Parathyroid adenoma (tissue), 2 donors: Measurements from ENCODE around the gene EP400.

Source experiments
- H2AFZ ChIP-seq: fragments of 300-600 bp; sonication (generic); one replicate; pipeline ENCODE4 v1.7.0; 2017; ENCODE audit warnings: antibody characterized with exemption, mild to moderate bottlenecking
- H3K27ac ChIP-seq: fragments of 300-600 bp; sonication (generic); one replicate; pipeline ENCODE4 v1.7.0; 2017
- H3K27me3 ChIP-seq: fragments of 300-600 bp; sonication (generic); one replicate; pipeline ENCODE4 v1.7.0; 2017; ENCODE audit warnings: low read length; ENCODE audit not compliant: control insufficient read depth, insufficient read depth
- H3K36me3 ChIP-seq: fragments of 300-600 bp; sonication (generic); one replicate; pipeline ENCODE4 v1.7.0; 2017; ENCODE audit warnings: low read length; ENCODE audit not compliant: control insufficient read depth, insufficient read depth
- H3K4me1 ChIP-seq: fragments of 300-600 bp; sonication (generic); one replicate; pipeline ENCODE4 v1.7.0; 2017; ENCODE audit warnings: control low read depth
- H3K4me2 ChIP-seq: fragments of 300-600 bp; sonication (generic); one replicate; pipeline ENCODE4 v1.7.0; 2017; ENCODE audit warnings: low read length
- H3K4me3 ChIP-seq: fragments of 300-600 bp; sonication (generic); one replicate; pipeline ENCODE4 v1.7.0; 2017; ENCODE audit warnings: low read depth, low read length
- H3K79me2 ChIP-seq: fragments of 300-600 bp; sonication (generic); one replicate; pipeline ENCODE4 v1.7.0; 2017; ENCODE audit warnings: control low read depth
- H3K9ac ChIP-seq: fragments of 300-600 bp; sonication (generic); one replicate; pipeline ENCODE4 v1.7.0; 2017; ENCODE audit warnings: mild to moderate bottlenecking
- H3K9me3 ChIP-seq: fragments of 300-600 bp; sonication (generic); one replicate; pipeline ENCODE4 v1.7.0; 2017; ENCODE audit warnings: low read length; ENCODE audit not compliant: control insufficient read depth
- TF ChIP-seq, protein P1 (sequence below): fragments of 300-600 bp; sonication (generic); IDR thresholded peaks from one replicate; pipeline ENCODE4 v1.7.0; 2017; ENCODE audit warnings: antibody characterized with exemption, mild to moderate bottlenecking
- donor health status: primary hyperparathyroidism.

The EP400 gene

DNA sequence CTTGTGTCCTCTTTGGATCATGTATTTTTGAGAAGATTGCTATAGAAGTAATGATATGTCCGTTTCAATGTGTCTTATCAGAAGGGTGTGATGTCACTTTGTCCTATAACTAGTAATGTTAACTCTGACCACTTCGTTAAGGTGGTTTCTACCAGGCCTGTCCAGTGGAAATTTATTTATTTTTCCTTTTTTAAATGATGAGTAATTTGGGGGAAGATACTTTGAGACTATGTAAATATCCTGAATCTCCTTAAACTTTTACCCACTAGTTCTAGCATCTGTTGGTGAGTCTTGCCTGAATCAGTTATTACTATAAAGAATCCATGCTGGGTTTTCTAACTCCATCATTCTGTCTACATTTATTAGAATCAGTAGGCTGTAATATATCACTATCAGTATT lies 15.3 kb downstream of the EP400 start:
- H3K4me3 ChIP-seq = no peak overlapping the region
- H3K9ac ChIP-seq = no peak overlapping the region
- H3K79me2 ChIP-seq = peaks cover 21% of the 10 kb centered on the region
- no peaks in the 10 kb centered on the region for H3K9me3 ChIP-seq
- H3K4me2 ChIP-seq = no peak overlapping the region
- TF ChIP-seq, protein P1, sequence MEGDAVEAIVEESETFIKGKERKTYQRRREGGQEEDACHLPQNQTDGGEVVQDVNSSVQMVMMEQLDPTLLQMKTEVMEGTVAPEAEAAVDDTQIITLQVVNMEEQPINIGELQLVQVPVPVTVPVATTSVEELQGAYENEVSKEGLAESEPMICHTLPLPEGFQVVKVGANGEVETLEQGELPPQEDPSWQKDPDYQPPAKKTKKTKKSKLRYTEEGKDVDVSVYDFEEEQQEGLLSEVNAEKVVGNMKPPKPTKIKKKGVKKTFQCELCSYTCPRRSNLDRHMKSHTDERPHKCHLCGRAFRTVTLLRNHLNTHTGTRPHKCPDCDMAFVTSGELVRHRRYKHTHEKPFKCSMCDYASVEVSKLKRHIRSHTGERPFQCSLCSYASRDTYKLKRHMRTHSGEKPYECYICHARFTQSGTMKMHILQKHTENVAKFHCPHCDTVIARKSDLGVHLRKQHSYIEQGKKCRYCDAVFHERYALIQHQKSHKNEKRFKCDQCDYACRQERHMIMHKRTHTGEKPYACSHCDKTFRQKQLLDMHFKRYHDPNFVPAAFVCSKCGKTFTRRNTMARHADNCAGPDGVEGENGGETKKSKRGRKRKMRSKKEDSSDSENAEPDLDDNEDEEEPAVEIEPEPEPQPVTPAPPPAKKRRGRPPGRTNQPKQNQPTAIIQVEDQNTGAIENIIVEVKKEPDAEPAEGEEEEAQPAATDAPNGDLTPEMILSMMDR = no peak
- H3K27me3 ChIP-seq = no peaks in the 10 kb centered on the region
- H2AFZ ChIP-seq = no peak overlapping the region
- H3K36me3 ChIP-seq = no peaks in the 10 kb centered on the region
- H3K4me1 ChIP-seq = peaks cover 3% of the 10 kb centered on the region
- no peak overlapping the region for H3K27ac ChIP-seq

DNA sequence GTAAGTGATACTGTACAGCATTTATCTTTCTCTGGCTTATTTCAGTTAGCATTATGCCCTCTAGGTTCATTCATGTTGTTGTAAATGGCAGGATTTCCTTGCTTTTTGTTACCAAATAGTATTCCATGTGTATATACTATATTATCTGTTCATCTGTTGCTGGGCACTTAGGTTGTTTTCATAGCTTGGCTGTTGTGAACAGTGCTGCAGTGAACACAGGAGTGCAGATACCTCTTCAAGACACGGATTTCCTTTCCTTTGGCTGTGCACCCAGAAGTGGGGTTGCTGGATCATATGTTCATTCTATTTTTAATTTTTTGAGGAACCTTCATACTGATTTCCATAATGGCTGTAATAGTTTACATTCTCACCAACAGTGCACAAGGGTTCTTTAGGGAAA lies 21.5 kb downstream of the EP400 start:
- Histone ChIP-seq H3K4me2 (no peak overlapping the region), H3K27ac (no peak overlapping the region), H3K9ac (no peak overlapping the region), H3K4me3 (no peak overlapping the region), H3K36me3 (no peaks in the 10 kb centered on the region), H3K9me3 (no peaks in the 10 kb centered on the region), H3K4me1 (no peaks in the 10 kb centered on the region), H3K27me3 (no peaks in the 10 kb centered on the region), H2AFZ (no peak overlapping the region), H3K79me2 (peaks cover 54% of the 10 kb centered on the region)
- TF ChIP-seq, protein P1 = no peak

GRCh38 chr12:131975228-131975627 lies 25.5 kb downstream of the EP400 start:
- H3K9ac ChIP-seq = no peak overlapping the region
- peaks cover 44% of the 10 kb centered on the region for H3K79me2 ChIP-seq
- no peaks in the 10 kb centered on the region for H3K9me3 ChIP-seq
- H3K4me2 ChIP-seq = no peak overlapping the region
- H3K4me1 ChIP-seq = no peaks in the 10 kb centered on the region
- H3K27me3 ChIP-seq = no peaks in the 10 kb centered on the region
- TF ChIP-seq, protein P1 = no peak
- H3K4me3 ChIP-seq = no peak overlapping the region
- no peak overlapping the region for H3K27ac ChIP-seq
- no peaks in the 10 kb centered on the region for H3K36me3 ChIP-seq
- H2AFZ ChIP-seq = no peak overlapping the region

DNA sequence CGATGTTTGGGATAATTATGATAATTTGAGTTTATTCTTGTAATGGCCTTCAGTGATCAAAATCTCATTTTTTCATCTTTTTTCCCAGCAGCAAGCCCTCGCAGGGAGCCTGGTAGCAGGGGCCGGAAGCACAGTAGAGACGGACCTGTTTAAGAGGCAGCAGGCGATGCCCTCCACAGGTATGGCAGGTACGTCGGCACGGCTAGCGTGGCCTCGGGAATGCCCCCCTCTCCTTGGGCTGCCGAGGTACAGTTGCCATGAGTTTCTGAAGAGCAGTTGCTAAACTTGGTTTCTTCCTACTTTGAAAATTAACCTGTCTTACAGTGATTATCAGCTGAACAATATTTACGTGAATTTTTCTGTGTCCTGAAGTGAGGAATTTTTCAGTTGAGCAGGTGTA lies 29.9 kb downstream of the EP400 start:
- Histone ChIP-seq H3K4me1 (no peaks in the 10 kb centered on the region), H3K9ac (no peak overlapping the region), H3K27me3 (no peaks in the 10 kb centered on the region), H3K36me3 (no peaks in the 10 kb centered on the region), H3K4me3 (no peak overlapping the region), H3K4me2 (no peak overlapping the region), H3K9me3 (no peaks in the 10 kb centered on the region), H3K79me2 (peaks cover 31% of the 10 kb centered on the region), H2AFZ (no peak overlapping the region), H3K27ac (no peak overlapping the region)
- TF ChIP-seq, protein P1 = no peak

- H3K27ac ChIP-seq = no peak overlapping the region
- H3K9ac ChIP-seq = no peak overlapping the region
- peaks cover 26% of the 10 kb centered on the region for H3K79me2 ChIP-seq
- TF ChIP-seq, protein P1 = no peak
- H2AFZ ChIP-seq = no peak overlapping the region
- no peaks in the 10 kb centered on the region for H3K36me3 ChIP-seq
- H3K9me3 ChIP-seq = no peaks in the 10 kb centered on the region
- no peak overlapping the region for H3K4me2 ChIP-seq
- no peak overlapping the region for H3K4me3 ChIP-seq
- no peaks in the 10 kb centered on the region for H3K4me1 ChIP-seq
- no peaks in the 10 kb centered on the region for H3K27me3 ChIP-seq
Measured at GRCh38 chr12:131980263-131980662, 30.5 kb downstream of the EP400 start.
